OCI-M2 (cell line): Measurements from ENCODE around the gene KCNIP1.
A peak's percentile ranks its signal among the peaks of the same experiment; 100 is the strongest.

Source experiments
- DNase-seq: peaks from one replicate; lab custom pipeline; 2025; ENCODE audit not compliant: unreplicated experiment; lab: John Stamatoyannopoulos, UW

The KCNIP1 gene

DNA sequence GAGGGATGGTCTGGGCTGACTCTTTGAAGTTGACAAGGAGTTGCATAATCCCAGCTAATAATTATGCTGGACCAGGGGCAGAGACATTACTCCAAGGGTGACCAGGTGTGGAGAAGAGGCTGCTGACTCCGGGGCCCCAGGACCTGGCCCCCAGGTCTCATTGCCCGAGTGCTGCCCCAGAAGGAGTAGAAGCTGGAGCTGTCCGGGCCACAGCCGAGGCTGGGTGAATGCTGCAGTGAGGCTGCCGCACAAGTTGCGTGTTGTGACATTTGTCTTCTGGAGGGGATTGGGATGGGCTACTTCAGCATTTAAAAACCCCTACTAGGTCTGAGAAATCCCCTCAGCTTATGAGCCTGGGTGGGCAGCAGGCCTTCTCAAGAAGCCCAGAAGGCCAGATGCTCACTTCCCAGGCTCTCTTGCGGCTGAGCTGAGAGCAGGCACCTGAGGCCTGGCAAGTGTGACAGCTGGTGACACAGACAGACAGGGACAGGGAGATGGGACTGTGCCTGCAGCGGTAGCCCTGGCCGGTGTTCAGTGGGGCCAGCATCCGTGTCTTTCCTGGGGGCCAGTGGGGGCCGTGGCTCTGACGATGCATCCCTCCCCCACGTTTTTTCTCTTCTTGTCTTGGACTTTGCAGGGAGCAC lies 122.8 kb downstream of the KCNIP1 start:
- no peak for DNase-seq

DNA sequence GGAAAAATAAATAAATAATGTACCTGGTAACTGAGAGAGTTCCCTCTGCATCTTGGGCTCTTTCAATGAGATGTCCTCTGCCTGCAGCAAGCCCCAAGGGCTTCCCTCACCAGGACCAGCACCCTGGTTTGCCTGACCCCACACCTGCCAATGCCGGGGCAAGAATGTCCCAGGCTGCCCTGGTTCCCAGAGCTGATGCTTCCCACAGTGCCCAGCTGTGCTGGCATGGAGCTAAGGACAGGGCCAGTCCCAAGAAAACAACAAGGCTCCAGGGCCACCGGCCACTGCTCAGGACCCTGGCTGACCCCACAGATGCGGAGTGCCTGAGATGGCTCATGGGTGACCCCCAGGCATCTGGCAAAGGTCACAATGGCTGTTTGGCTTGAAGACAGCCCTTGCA lies 123.5 kb downstream of the KCNIP1 start:
- no peak for DNase-seq

DNA sequence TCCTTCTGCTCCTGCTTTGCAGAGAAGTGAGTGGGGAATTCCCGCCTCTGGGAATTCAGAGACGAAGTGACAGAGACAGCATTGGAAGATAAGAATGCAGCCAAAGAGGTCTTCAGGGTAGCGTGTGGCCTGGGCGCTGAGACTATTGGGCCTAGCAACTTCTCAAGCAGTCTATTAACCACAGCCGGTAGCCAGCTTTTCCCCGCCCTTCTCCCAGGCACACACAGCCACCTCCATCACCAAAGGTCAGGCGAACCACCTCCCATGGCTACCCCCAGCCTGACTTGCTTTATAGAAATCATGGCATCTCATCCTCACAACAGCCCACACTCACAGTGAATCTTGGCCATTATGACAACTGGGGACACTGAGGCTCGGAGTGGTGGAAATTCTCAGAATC lies 124.2 kb downstream of the KCNIP1 start:
- no peak for DNase-seq

DNA sequence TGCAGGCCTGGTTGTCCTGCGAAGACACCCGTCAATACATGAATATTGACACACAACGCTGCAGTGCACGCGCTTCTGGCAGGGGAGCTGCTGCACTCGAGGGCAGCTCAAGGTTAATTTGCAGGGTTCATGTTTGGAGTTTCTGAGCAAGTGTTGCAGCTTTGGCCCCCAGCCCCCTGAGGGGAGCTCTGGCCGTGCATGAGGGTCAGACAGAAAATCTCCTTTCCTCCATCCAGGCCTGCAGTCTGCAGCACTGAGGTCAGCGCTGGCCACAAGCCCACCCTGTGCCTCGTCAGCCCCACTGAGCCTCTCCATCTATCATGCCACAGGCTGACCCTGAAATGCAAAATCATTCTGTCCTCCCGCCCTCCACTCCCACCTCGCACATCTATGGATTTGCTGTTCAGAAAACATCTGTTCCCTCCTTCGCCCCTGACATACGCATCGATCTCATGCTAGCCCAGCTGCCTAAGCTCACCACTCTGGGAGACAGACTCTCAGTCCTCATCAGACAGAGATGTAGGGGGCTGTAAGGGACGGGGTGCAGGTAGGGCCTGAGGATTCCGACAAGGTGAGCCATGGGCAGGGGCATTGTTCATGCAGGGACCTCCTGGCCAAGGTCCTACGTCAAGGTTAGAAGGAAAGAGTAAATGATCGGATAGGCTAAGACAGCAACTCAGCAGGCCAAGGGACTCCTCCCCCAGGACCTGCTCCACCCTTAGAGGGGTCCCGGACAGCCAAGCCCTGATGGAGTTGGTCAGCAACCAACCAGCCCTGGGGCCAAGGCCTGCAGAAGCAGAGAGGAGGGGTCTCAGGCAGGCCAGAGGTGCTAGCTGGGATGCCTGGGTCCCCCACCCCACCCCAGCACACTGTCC lies 125.1 kb downstream of the KCNIP1 start:
- no peak for DNase-seq

DNA sequence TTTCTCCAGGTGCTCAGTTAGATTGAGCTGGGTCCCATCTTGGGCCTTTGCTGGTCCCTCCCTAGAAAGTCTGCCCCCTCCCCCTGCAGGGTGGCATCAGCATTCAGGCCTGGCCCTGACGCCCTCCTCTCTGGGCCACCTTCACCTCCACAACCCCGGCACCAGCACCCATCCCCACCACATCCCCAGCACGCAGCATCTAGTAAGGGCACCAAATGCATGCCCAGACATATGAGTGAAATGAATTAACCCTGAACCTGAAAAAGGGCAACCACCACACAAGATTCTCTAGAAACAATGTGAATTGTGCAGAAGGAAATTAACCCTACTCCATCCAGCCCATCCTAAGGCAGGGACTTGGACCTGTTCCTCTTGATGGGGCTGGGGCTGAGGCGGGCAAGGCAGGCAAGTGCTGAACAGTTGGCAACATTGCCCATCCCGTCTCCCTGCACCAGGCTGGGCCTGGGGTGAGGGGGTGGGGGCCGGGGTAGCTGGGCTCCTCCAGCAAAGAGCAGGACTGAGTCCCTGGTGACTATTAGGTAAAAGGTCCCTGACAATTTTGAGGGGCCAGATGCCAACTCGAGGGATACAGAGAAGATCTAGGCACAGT lies 125.9 kb downstream of the KCNIP1 start:
- DNase-seq: no peak

DNA sequence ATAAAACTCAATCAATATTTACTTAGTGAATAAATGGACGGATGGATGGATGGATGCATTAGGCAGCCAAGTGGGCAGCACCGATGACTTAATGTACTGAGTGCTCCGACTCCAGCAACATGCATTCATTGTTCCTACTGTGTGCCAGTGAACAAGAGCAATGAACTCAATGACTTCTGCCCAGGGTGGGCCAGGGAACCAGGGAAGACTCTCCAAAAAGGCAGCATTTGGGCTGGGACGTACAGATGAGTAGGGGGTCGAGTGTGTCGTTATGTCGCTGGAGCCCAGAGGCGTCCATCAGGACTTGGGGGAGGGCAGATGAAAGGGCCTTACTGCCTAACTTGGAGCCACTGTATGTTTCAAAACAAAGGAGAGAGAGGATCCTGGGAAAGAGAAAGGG lies 126.4 kb downstream of the KCNIP1 start:
- no peak for DNase-seq

DNA sequence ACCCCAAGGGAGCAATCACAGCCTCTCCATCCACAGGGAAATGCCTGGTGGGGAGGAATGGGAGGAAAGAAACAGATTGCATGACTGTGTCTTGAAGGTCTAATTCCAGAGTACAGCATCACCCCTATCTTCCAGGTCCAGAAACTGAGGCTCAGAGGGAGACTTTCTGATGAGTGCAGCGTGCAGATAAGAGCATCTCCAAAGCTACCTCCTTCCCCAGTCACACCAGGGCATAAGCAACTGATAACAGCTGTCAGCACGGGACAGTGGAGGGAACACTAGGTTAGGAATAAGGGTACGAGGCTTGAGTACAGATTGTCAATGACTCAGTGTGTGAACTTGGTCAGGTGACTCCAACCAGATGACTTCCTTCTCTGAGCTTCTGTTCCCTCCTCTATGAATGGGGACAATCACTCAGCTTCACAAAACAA lies 126.9 kb downstream of the KCNIP1 start:
- DNase-seq: no peak

DNA sequence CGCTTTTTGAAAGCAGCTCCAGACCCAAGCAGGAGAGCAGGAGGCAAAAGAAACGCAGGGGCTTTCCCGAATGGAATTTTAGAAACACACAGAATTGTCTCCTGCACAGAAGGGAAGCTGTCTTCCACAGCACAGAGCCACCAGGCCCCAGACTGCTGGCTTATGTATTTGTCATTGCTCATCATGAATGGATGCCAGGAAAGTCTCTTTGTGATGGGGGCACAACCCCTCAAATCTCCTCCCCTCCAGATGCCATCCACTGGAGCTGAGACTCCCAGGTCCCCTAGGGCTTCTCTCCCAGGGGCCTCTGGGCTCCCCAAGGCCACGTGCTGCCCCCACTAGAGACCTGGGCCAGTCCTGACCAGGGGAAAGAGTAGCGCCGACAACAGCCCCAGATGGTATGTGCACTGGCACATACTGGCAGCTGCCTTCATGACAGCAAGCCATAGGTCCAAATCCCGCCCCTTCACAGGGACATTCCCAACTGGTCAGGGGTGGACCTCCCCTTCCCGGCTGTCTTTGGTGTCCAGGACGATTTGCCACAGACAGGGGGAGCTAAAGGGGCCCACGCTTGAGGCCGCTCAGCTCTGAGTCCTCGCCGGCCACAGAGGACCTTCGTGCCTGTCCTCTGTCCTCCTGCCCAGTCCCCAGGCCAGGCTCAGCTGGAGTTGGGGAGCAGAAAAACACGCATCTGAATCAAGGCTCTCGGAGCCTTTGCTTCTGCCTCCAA lies 127.8 kb downstream of the KCNIP1 start:
- no peak for DNase-seq

DNA sequence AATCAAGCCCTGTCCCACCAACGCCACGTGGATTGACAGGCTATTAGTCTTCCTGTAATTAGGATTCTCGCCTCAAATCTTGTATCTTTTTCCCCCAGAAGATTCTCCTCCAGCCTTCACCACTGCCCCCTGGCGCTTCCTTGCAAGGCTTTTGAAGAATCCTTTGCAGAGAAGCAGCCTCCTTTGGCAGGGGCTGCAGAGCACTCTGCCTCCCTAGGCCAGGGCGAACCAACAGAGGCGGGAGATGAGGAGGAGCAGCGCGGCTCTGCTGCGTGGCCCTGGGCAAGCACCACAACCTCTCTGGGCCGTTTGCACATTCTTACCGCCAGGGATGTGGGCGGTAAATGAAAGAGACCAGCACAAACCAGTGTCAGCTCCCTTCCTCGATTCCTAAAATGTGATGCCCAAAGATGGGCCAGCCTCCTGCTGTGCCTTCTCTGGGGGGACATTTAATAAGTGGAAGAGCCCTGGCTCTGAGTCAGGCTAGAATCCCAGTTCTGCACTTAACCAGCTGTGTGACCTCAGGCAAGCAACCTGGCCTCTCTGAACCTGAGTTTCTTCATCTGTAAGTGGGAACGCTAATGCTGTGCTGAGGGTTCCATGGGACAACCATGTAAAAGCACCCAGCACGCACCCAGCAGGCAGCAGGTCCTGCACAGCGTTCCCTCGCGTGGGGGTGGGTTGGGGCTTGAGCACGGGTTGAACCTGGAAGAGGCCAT lies 128.6 kb downstream of the KCNIP1 start:
- no peak for DNase-seq

DNA sequence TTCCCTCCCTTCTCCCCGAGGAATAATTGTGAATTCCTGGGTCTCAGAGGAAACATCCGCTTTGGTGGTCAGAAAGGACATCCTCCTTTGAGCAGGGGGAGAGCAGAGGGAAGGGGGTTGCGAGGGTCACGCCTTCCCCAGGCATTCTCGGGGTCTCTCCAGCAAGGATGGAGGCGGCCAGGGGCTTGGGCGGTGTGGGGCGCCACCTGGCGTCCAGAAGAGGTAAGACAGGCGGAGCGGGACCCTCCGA lies 129.1 kb downstream of the KCNIP1 start:
- DNase-seq: no peak

DNA sequence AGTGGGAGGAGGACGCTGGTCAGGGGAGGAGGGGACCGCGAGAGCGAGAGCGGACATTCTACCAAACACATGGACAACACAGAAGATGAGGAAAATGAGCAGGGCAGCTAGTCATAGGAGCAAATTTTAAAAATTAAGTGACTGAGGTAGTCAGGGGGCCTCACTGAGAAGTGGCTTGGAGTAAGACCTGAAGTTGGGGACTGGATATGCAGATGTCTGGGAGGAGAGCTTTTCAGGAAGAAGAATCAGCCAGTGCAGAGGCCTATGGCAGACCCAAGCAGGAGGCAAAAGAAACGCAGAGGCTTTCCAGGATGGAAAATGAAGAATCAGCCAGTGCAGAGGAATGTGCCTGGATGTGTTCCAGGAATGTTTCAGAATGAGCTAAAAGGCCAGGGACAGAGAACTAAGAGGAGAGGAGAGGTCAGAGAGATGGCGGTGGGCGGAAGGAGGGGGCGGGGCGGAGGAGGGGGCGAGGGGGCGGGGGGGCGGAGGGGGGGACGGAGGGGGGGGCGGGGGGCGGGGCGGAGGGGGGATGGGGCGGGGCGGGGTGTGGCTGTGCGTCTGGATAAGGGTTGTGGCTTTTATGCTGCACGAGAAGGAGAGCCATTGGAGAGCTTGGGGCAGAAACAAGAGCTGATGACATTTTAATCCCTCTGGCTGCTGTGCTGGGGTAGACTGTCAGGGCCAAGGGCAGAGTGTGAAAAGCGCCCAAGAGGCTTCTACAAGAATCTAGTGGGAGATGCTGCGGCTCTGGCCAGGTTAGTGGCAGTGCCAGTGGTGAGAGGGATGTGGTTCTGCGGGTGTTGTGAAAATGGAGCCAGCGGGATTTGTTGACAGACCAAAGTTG lies 129.6 kb downstream of the KCNIP1 start:
- peak; percentile 68 for DNase-seq

DNA sequence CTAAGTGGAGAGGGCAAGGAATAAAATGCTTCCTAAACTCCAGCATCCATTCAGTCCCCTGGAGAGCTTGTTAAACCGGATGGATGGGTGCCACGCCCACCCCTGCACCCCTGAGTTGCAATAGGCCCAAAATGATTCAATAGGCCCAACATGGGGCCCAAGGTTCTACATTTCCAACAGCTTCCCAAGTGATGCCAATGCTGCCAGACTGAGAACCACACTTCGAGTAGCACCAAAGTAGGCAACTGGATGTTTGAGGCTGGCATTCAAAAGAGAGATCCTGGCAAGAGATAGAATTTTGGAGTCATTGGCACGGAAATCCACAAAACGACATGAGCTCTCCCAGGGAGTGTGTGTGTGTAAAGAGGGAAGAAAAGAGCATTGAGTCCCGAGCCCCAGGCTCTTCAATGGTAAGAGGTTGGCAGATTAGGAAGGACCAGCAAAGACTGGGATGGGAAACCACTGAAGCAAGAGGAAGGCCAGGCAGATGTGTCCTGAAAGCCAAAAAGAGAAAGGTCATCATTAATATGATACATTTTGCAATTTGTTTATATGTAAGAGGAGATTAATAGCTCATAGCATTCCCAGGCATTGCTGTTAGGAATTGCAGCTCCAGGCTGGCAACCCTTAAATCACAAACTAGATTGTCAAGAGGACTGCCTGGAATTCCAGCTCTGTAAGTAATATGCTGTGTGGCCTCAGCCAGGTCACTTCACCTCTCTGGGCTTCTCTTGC lies 130.6 kb downstream of the KCNIP1 start:
- no peak for DNase-seq

DNA sequence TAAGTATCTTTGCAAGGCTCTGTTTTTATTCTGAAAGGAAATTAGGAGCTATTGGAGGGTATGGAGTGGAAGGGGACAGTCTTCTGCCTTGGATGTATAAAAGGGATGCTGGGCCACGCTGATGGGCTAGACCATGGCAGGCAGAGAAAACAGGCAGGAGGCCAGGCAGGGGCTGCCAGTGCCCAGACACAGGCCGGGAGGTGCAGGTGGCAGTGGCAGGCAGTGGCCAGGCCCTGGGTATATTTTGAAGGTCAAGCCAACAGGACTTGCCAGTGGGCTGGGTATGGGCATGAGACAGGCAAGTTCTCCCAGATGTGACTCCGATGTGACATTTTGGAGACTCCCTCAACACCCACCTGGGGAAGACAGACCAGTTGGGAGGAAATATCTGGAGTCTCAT lies 131.9 kb downstream of the KCNIP1 start:
- no peak for DNase-seq

DNA sequence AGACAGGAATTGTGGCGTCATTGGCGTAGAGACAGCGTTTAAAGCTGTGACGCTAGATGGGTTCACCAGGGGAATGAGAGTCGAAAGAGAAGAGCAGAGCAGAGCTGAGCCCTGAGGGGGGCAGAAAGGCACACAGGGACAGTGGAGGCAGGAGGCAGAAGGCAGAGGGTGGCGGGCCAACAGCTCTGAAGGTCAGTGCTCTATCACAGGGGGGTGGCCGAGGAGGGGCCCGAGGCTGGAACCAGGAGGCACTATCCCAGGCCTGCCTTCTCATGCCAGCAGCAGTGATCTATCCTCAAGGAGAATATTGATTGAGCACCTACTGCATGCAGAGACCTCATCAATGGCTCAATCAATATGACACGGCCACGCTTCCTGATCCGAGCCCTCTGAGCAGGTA lies 132.4 kb downstream of the KCNIP1 start:
- no peak for DNase-seq

DNA sequence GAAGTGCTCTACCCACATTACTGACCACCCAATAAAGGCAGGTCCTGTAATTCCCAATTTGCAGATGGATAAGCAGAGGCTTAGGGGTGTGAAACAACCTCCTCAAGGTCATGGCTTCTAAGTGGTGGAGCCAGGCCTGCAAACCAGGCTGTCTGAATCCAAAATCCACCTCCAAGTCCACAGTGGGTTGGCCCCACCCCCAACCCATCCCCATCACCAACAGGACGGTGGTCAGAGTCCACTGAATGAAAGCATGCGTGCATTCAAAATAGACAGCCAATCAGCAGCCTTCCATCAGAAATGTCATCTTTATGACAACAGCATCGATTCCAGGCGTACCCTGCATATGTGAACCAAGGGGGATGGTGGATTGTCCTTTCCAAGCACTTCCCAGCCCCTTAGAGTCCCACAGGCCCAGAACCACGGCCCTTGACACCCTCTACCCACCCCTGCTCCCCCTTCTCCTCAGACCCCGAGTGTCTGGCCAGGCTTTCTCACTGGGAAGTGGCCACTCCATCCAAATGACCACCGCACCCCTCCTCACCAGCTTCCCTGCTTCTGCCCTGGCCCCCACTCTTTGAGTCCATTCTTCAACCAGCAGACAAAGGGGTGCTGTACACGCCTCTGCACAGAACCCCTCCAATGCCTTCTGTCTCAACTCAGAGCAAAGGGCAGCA lies 133.1 kb downstream of the KCNIP1 start:
- DNase-seq: no peak

DNA sequence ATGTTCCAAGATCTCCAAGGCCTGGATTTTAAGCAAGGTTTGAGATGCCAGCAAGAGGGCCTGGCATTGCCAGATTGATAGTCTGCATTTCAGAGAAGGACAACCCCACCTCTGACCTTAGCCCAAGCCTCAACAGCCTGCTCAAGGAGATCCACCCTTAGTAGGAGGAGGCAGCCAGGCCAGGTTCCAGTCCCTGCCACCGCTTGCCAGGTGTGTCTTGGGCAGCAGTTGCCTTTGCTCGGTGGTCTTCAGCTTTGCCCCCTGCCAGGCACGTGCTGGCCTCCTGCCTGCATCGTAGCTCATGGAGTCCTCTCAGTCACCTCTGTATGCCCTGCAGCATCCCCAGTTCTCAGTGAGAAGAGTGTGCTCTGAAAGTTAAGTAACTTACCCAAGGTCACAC lies 134.2 kb downstream of the KCNIP1 start:
- no peak for DNase-seq

DNA sequence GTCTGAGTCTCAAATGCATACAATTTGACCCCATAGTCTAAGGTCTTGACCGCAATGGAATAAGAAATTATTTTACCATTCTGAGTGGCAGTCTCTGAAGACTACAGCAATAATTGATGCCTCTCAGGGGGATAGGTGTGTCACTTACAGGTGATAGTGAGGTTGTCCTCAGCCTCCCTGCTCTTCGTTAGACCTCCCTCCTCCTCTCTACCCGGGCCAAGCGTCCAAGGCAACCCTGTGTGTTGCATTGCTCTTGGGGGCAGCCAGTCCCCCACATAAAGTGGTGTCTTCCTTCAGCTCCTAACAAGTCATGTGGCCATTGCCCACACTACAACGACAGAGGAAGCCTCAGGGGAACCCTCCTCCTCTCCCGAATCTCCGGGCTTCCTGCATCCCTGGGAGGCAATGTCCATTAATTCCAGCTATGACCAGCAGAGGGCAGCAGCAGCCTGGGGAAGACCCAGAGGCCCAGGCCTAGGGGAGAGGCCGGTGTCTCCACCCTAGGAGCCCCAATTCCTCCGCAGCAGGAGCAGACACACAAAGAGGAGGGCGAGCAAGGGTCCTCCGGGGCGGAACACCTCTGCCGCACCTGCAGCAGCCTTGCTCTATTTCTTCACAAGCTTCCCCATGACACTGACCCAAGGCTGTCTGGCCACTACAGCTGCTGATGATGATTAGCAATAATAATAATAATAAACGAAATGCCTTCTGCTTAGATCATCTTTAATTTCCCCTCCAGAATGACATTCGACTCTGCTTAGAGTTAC lies 134.8 kb downstream of the KCNIP1 start:
- DNase-seq: no peak

DNA sequence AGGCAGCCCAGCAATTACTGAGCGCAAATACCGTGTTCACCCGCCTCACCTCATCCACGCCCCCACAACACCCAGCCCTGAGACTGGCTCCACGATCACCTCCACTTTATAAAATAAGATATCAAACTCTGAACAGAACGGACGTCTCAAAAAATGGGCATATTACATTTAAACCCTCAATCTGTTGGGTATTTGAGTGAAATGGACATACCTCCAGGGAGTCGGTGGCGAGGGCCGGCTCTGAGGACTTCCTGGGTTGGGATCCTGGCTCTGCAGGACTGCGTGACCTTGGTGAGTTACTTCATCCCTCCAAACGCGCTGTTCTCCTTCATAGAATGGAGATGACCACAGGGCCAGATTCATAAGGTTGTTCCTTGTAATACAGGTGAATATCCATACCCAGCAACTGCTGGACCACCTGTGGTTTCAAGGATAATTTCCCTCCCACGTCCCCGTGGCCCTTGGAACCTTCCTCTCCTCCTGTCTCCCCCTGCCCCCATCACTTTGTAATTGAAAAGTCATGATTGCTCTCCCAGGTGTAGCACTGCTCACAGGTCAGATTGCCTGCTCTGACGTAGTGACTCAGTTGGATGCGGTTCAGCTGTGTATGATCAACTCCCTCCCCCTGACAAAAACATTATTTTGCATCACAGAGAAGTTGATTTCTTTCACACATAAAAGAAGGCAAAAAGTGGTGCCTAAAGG lies 135.6 kb downstream of the KCNIP1 start:
- DNase-seq: no peak
